Upper lobe of right lung (tissue), 1 donor: ENCODE measurements around the gene KCNQ5. TPM values are rescaled to one million over a fixed set of nuclear protein-coding genes. Genes with fewer than 3 reads are reported as not detected.

Experiments used
- ATAC-seq: fragments of 200-7000 bp; cut with Tn5 transposase; one replicate; pipeline ENCODE4 v1.9.1; 2020; ENCODE audit warnings: mild to moderate bottlenecking, moderate library complexity
- DNase-seq: peaks from one replicate; pipeline ENCODE4 v3.0.0-alpha.2; 2020
- H3K27ac ChIP-seq: fragments of 200-600 bp; one replicate; pipeline ENCODE4 v1.8.0; 2022
- H3K27me3 ChIP-seq: fragments of 200-600 bp; one replicate; pipeline ENCODE4 v1.8.0; 2022; ENCODE audit warnings: mild to moderate bottlenecking
- H3K36me3 ChIP-seq: fragments of 200-600 bp; one replicate; pipeline ENCODE4 v1.8.0; 2022
- H3K4me1 ChIP-seq: fragments of 200-600 bp; one replicate; pipeline ENCODE4 v1.8.0; 2022
- H3K4me3 ChIP-seq: fragments of 200-600 bp; one replicate; pipeline ENCODE4 v1.8.0; 2022; ENCODE audit warnings: mild to moderate bottlenecking
- H3K9me3 ChIP-seq: fragments of 200-600 bp; one replicate; pipeline ENCODE4 v1.8.0; 2022
- CTCF ChIP-seq: fragments of 200-600 bp; IDR thresholded peaks from one replicate; pipeline ENCODE4 v1.8.0; 2022; ENCODE audit warnings: antibody characterized with exemption
- intact Hi-C: fragments of 100-400 bp; cut with DNase I; formaldehyde crosslinking; loops from one replicate; pipeline ENCODE4 v1.11.0; 2022
- total RNA-seq: library from RNA; stranded (reverse); fragmentation: NEBNext Ultra II Directional; extraction: Animal tissue kit (Norgen Biotek cat#: 25700); gene quantifications from one replicate; pipeline ENCODE4 v1.2.1, GENCODE V29; 2021
- donor health status: DM: no; HTN: yes; CAD: no; lungs with severe emphysema.

The KCNQ5 gene
- total RNA-seq, 1 donor from 2014 or later: 1.3 TPM

GRCh38 chr6:72950114-72950860 lies 328.4 kb downstream of the KCNQ5 start:
- intact Hi-C loops: no loop called here
- TF ChIP-seq CTCF: no peak
- H3K9me3 ChIP-seq: no peaks in the 10 kb centered on the region
- no peak overlapping the region for H3K27ac ChIP-seq
- H3K27me3 ChIP-seq: no peaks in the 10 kb centered on the region
- H3K4me1 ChIP-seq: no peaks in the 10 kb centered on the region
- no peak for DNase-seq
- H3K4me3 ChIP-seq: no peak overlapping the region
- peak; percentile 26 for ATAC-seq
- no peaks in the 10 kb centered on the region for H3K36me3 ChIP-seq

DNA sequence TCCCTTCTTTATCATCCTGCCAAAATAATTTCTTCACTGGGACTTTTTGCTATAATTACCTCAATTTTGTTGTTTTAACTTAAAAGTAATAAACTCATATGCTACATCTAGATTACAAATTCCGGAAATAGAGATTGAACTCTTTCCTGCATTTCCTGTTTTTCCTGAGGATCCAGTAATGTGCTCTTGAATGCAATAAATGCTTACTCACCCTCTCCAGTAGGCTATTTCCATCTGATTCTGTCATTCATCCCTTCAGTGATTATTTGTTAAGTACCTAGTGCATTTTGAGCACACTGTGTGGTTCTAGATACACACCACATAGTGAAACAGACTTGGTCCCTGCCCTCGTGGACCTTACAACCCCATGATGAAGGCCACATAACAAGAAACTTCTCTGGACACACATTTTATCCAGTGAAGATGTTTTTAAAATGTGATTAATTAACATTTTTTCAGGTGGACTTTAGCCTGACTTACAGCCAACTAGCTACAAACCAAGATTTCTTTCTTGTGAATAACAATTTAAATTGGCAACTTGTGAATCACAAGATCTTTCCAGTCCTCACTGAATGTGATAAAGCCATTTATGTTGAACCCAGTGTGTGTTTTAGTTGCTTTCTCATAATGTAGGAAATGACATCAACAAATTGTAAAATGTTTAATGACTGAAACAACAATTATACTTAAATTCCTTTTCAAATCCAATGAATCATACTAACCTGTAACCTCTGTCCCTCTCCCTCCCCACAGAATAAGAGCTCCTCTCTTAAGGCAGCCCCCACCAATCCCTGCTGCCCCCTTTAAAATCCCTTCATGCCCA lies 331.2 kb downstream of the KCNQ5 start:
- no peaks in the 10 kb centered on the region for H3K27me3 ChIP-seq
- intact Hi-C loops: no loop called here
- no peaks in the 10 kb centered on the region for H3K9me3 ChIP-seq
- no peak overlapping the region for H3K4me3 ChIP-seq
- H3K36me3 ChIP-seq: no peaks in the 10 kb centered on the region
- no peak for DNase-seq
- H3K27ac ChIP-seq: no peak overlapping the region
- H3K4me1 ChIP-seq: no peaks in the 10 kb centered on the region
- no peak for TF ChIP-seq CTCF
- peak; percentile 41 for ATAC-seq

GRCh38 chr6:72953971-72954381 lies 332.1 kb downstream of the KCNQ5 start:
- H3K9me3 ChIP-seq: no peaks in the 10 kb centered on the region
- no peaks in the 10 kb centered on the region for H3K27me3 ChIP-seq
- intact Hi-C loops: no loop called here
- no peak overlapping the region for H3K27ac ChIP-seq
- H3K4me3 ChIP-seq: no peak overlapping the region
- no peaks in the 10 kb centered on the region for H3K4me1 ChIP-seq
- DNase-seq (no peak), ATAC-seq (peak; percentile 75)
- TF ChIP-seq CTCF: no peak
- H3K36me3 ChIP-seq: no peaks in the 10 kb centered on the region

DNA sequence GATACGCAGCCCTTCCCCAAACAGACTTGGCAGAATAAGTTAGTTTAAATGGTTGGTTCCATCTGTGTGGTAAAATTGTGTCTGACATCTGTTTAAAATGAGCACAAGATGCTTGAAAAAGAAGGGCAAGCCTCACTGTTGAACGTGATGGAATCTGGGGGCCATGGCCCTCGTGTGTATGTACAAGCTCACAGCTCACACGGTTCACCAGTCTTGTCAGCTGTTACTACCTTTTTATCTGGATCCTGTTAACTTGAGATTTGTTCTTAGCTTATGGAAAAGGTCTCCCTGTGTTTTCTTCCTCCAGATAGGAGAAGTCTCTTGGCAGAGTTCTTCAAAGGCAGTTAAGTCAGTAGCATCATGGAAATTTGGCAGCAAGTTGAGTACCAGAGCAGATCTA lies 332.9 kb downstream of the KCNQ5 start:
- ATAC-seq (no peak), DNase-seq (no peak)
- intact Hi-C loops: no loop called here
- H3K9me3 ChIP-seq: no peaks in the 10 kb centered on the region
- H3K4me1 ChIP-seq: no peaks in the 10 kb centered on the region
- H3K4me3 ChIP-seq: no peak overlapping the region
- no peaks in the 10 kb centered on the region for H3K27me3 ChIP-seq
- H3K27ac ChIP-seq: no peak overlapping the region
- no peak for TF ChIP-seq CTCF
- H3K36me3 ChIP-seq: no peaks in the 10 kb centered on the region

DNA sequence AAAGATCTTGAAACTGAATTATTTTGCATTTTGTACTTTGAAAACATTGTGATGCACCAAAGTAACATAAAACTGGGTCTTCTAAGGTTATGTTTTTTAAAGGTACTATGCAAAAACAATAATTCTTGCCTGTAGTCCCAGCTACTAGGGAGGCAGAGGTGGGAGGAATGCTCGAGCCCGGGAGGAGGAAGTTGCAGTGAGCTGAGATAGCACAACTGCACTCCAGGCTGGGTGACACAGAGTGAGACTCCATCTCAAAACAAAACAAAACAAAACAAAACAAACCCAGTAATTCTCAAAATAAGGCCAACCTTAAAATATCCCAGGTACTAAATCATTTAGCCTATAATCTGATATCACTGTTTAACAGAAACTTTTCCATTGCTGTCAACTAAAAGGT lies 333.8 kb downstream of the KCNQ5 start:
- DNase-seq (no peak), ATAC-seq (no peak)
- H3K36me3 ChIP-seq: no peaks in the 10 kb centered on the region
- no peak overlapping the region for H3K4me3 ChIP-seq
- H3K9me3 ChIP-seq: no peaks in the 10 kb centered on the region
- no peak for TF ChIP-seq CTCF
- intact Hi-C loops: no loop called here
- H3K4me1 ChIP-seq: no peaks in the 10 kb centered on the region
- no peaks in the 10 kb centered on the region for H3K27me3 ChIP-seq
- H3K27ac ChIP-seq: no peak overlapping the region
